DMS 273 (cell line): ENCODE data around the gene SH3RF1.

ENCODE experiments used
- DNase-seq: peaks from one replicate; lab custom pipeline; 2025; ENCODE audit not compliant: unreplicated experiment; lab: John Stamatoyannopoulos, UW

Gene SH3RF1

GRCh38 chr4:169079942-169080827, 190.6 kb downstream of the SH3RF1 start:
- DNase-seq = peak; percentile 60

GRCh38 chr4:169074117-169074516, 196.6 kb downstream of the SH3RF1 start:
- DNase-seq = no peak

GRCh38 chr4:169071747-169072146, 199.0 kb downstream of the SH3RF1 start:
- DNase-seq = no peak

- DNase-seq = peak; percentile 12
Measured at GRCh38 chr4:169070895-169071218, 199.9 kb downstream of the SH3RF1 start.

- DNase-seq = peak; percentile 54
Measured at GRCh38 chr4:169070071-169070894, 200.5 kb downstream of the SH3RF1 start.

- no peak for DNase-seq
Measured at GRCh38 chr4:169068423-169068822, 202.3 kb downstream of the SH3RF1 start.

GRCh38 chr4:169066934-169067333, 203.8 kb downstream of the SH3RF1 start:
- DNase-seq = no peak

GRCh38 chr4:169064296-169064695, 206.5 kb downstream of the SH3RF1 start:
- DNase-seq = no peak

- no peak for DNase-seq
Measured at GRCh38 chr4:169063441-169063840, 207.3 kb downstream of the SH3RF1 start.

GRCh38 chr4:169062897-169063244, 207.9 kb downstream of the SH3RF1 start:
- DNase-seq = no peak

GRCh38 chr4:169061386-169061785, 209.4 kb downstream of the SH3RF1 start:
- DNase-seq = no peak

- DNase-seq = no peak
Measured at GRCh38 chr4:169060391-169061091, 210.2 kb downstream of the SH3RF1 start.

GRCh38 chr4:169059306-169060211, 211.2 kb downstream of the SH3RF1 start:
- no peak for DNase-seq

- no peak for DNase-seq
Measured at GRCh38 chr4:169058312-169058711, 212.4 kb downstream of the SH3RF1 start.

GRCh38 chr4:169054879-169055278, 215.9 kb downstream of the SH3RF1 start:
- DNase-seq = no peak

GRCh38 chr4:169052594-169052945, 218.2 kb downstream of the SH3RF1 start:
- DNase-seq = no peak

GRCh38 chr4:169051761-169052593, 218.8 kb downstream of the SH3RF1 start:
- no peak for DNase-seq

- no peak for DNase-seq
Measured at GRCh38 chr4:169050881-169051760, 219.6 kb downstream of the SH3RF1 start.

- no peak for DNase-seq
Measured at GRCh38 chr4:169050284-169050683, 220.5 kb downstream of the SH3RF1 start.
